Upper lobe of left lung (tissue), 6 donors: Measurements from ENCODE around the gene SURF1. TPM values are rescaled to one million over a fixed set of nuclear protein-coding genes. Genes with fewer than 3 reads are reported as not detected.

Experiments used
- ATAC-seq, 2 donors: fragments of 200-7000 bp; cut with Tn5 transposase; one replicate each; pipeline ENCODE4 v1.9.1; 2022; ENCODE audit warnings: mild to moderate bottlenecking in 2 of 2, moderate library complexity in 2 of 2; ENCODE audit not compliant: low FRiP score in 2 of 2
- DNase-seq, 2 donors: peaks; one replicate each; pipeline ENCODE4 v3.0.0-alpha.2; 2019 to 2020
- H3K27ac ChIP-seq, 4 donors: fragments of 200-600 bp; sonication (generic); one replicate each; pipeline ENCODE4 v1.5.1; 2016 to 2019
- H3K27me3 ChIP-seq, 4 donors: fragments of 200-600 bp; sonication (generic); one replicate each; pipeline ENCODE4 v1.5.1; 2017 to 2019
- H3K36me3 ChIP-seq, 4 donors: fragments of 200-600 bp; sonication (generic); one replicate each; pipeline ENCODE4 v1.5.1; 2016 to 2019
- H3K4me1 ChIP-seq, 4 donors: fragments of 200-600 bp; sonication (generic); one replicate each; pipeline ENCODE4 v1.5.1; 2018 to 2019
- H3K4me3 ChIP-seq, 4 donors: fragments of 200-600 bp; sonication (generic); one replicate each; pipeline ENCODE4 v1.5.1; 2017 to 2019; ENCODE audit warnings: mild to moderate bottlenecking in 2 of 4, moderate library complexity in 1 of 4
- H3K9me3 ChIP-seq, 4 donors: fragments of 200-600 bp; sonication (generic); one replicate each; pipeline ENCODE4 v1.5.1; 2018 to 2019
- EP300 ChIP-seq, 4 donors: sonication (generic); formaldehyde crosslinking; IDR thresholded peaks; one replicate each; pipeline ENCODE4 v1.5.1; 2017; ENCODE audit warnings: antibody characterized with exemption in 4 of 4, control low read depth in 2 of 4
- POLR2A ChIP-seq, 4 donors: fragments of 450-650 bp; IDR thresholded peaks; one replicate each; pipeline ENCODE4 v1.5.1; 2016 to 2017; ENCODE audit warnings: antibody characterized with exemption in 4 of 4, mild to moderate bottlenecking in 2 of 4
- POLR2AphosphoS5 ChIP-seq, 2 donors: sonication (generic); formaldehyde crosslinking; IDR thresholded peaks; one replicate each; pipeline ENCODE4 v1.5.1; 2017; ENCODE audit warnings: antibody characterized with exemption in 2 of 2
- WGBS, 2 donors: methylation state at CpG; one replicate each; pipeline ENCODE4 v1.1.5; 2017 to 2018; 5-methylcytosine and 5-hydroxymethylcytosine counted together
- total RNA-seq, 6 donors: library from RNA; depleted of rRNA in 4 of 6; stranded (reverse); fragments of >200 nt in 4 of 6; gene quantifications; one replicate each; pipeline versions ENCODE4 v1.1.0 to v1.2.1, GENCODE V29; 2016 to 2021
- TF ChIP-seq, protein P1 (sequence below), 6 experiments: fragments of 450-650 bp in 4 of 6; fragments of 200-600 bp in 2 of 6; sonication (generic) in 2 of 6; IDR thresholded peaks; one replicate each; pipeline ENCODE4 v1.5.1; 2016 to 2019; ENCODE audit warnings: antibody characterized with exemption in 6 of 6
- donor health status: DM: no; HTN: no; CAD: no; lungs with moderate emphysema.
- donor health status: DM: no; HTN: yes; CAD: no; lungs with severe emphysema.

SURF1 gene
- total RNA-seq, 6 donors from 2014 or later: 25.1 to 64.8 (median 45.5) TPM

DNA sequence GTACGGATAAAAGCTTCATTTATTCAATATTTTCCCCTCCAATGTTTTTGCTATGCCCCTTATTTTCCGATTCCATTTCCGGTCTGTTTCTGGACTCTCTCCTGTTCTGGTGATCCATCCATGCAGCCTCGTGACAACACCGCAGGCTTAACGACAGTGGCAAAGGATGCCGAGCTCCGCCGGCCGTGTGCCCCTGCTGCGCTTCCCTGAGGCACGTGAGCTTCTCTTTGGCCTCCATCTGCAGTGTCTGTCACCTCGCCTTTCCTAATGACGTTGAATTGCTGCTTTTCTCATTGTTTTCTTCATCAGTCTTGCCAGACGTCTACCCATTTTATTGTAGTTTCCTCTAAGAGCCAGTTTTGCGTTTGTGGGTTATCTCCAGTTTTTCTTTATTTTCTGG, 49.0 kb downstream of the SURF1 start:
- H3K9me3 ChIP-seq: no peaks in the 10 kb centered on the region
- no peak overlapping the region for H3K27ac ChIP-seq
- H3K4me1 ChIP-seq: no peaks in the 10 kb centered on the region
- no peaks in the 10 kb centered on the region for H3K27me3 ChIP-seq
- H3K4me3 ChIP-seq: no peak overlapping the region
- no peaks in the 10 kb centered on the region for H3K36me3 ChIP-seq
- ATAC-seq (no peak), DNase-seq (no peak)
- 74 to 81% methylated on average over 16 of the region's 16 CpGs for WGBS, 2 donors
- TF ChIP-seq POLR2AphosphoS5 (IDR thresholded peaks at IDR 0.05) (no peak), EP300 (IDR thresholded peaks at IDR 0.05) (no peak), POLR2A (IDR thresholded peaks at IDR 0.05) (no peak)
- TF ChIP-seq, protein P1, sequence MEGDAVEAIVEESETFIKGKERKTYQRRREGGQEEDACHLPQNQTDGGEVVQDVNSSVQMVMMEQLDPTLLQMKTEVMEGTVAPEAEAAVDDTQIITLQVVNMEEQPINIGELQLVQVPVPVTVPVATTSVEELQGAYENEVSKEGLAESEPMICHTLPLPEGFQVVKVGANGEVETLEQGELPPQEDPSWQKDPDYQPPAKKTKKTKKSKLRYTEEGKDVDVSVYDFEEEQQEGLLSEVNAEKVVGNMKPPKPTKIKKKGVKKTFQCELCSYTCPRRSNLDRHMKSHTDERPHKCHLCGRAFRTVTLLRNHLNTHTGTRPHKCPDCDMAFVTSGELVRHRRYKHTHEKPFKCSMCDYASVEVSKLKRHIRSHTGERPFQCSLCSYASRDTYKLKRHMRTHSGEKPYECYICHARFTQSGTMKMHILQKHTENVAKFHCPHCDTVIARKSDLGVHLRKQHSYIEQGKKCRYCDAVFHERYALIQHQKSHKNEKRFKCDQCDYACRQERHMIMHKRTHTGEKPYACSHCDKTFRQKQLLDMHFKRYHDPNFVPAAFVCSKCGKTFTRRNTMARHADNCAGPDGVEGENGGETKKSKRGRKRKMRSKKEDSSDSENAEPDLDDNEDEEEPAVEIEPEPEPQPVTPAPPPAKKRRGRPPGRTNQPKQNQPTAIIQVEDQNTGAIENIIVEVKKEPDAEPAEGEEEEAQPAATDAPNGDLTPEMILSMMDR (IDR thresholded peaks at IDR 0.05): no peak

DNA sequence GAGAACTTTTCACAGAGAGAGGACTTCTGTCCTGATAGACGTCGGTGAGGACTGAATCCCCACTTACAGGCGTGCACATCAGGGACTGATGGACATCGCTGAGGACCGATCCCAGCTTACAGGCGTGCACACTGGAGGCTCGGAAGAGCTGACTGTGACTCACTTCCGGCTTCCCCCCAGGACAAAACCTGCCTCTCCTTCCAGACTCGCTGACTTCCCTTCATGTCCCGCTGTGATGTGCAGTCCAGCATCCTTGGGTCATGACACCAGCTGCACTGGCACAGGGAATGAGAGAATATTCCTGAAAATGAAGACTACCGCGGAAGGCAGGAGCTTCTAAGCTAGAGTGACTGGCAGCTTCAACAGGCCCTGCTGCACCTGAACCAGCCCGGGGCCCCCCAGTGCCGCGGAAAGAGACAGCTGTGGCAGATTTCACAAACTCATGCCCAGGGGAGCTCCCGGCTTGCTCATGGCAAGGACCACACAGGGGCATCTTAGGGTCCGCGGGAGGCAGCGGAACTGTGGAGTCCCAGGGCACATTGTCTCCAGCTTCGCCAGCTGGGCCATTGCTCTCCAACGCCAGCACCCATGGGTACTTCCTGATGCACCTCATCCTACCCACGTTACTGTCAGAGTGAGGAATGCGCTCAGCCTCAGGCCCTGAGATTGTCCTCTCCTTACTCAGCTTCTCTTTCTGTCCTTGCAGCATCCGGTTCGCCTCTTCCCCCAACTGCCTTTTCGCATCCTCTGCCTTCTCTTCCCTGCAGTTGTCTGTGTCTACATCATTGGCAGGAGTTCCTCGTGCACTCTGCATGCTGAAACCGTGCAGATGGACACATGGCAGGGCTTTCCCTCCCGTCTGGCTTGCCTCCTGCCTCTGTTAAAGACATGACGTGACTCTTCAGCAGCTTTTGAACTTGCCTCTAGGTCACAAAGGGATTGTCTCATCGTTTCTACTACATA, 49.8 kb downstream of the SURF1 start:
- ATAC-seq: no peak
- TF ChIP-seq POLR2A (IDR thresholded peaks at IDR 0.05) (no peak), EP300 (IDR thresholded peaks at IDR 0.05) (no peak), POLR2AphosphoS5 (IDR thresholded peaks at IDR 0.05) (no peak)
- TF ChIP-seq, protein P1 (IDR thresholded peaks at IDR 0.05): no peak
- DNase-seq: no peak
- Histone ChIP-seq H3K9me3 (no peaks in the 10 kb centered on the region), H3K4me3 (no peak overlapping the region), H3K27ac (no peak overlapping the region), H3K4me1 (no peaks in the 10 kb centered on the region), H3K36me3 (no peaks in the 10 kb centered on the region), H3K27me3 (no peaks in the 10 kb centered on the region)
- WGBS, 2 donors: 75 to 76% methylated on average over 26 to 31 of the region's 31 CpGs

DNA sequence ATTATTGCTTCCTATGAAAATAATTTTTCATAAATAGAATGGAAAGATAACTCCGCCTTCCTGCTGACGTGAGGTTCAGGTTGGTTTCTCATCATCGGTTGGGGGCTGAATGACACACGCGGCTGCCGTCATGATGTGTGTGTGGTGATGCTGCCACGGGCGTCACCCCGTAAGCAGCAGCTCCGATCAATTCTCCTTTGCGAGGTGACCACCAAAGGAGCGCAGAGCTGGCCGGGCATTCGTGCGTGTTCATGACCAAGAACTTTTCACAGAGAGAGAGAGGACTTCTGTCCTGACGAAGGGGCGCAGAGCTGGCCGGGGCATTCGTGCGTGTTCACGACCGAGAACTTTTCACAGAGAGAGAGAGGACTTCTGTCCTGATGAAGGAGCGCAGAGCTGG, 50.6 kb downstream of the SURF1 start:
- Histone ChIP-seq H3K27ac (no peak overlapping the region), H3K27me3 (no peaks in the 10 kb centered on the region), H3K4me1 (no peaks in the 10 kb centered on the region), H3K36me3 (no peaks in the 10 kb centered on the region), H3K9me3 (no peaks in the 10 kb centered on the region), H3K4me3 (no peak overlapping the region)
- no peak for DNase-seq
- TF ChIP-seq EP300 (IDR thresholded peaks at IDR 0.05): no peak
- TF ChIP-seq, protein P1 (IDR thresholded peaks at IDR 0.05): no peak
- no peak for TF ChIP-seq POLR2A (IDR thresholded peaks at IDR 0.05)
- no peak for TF ChIP-seq POLR2AphosphoS5 (IDR thresholded peaks at IDR 0.05)
- ATAC-seq: no peak
- 77 to 83% methylated on average over 21 to 22 of the region's 23 CpGs for WGBS, 2 donors

DNA sequence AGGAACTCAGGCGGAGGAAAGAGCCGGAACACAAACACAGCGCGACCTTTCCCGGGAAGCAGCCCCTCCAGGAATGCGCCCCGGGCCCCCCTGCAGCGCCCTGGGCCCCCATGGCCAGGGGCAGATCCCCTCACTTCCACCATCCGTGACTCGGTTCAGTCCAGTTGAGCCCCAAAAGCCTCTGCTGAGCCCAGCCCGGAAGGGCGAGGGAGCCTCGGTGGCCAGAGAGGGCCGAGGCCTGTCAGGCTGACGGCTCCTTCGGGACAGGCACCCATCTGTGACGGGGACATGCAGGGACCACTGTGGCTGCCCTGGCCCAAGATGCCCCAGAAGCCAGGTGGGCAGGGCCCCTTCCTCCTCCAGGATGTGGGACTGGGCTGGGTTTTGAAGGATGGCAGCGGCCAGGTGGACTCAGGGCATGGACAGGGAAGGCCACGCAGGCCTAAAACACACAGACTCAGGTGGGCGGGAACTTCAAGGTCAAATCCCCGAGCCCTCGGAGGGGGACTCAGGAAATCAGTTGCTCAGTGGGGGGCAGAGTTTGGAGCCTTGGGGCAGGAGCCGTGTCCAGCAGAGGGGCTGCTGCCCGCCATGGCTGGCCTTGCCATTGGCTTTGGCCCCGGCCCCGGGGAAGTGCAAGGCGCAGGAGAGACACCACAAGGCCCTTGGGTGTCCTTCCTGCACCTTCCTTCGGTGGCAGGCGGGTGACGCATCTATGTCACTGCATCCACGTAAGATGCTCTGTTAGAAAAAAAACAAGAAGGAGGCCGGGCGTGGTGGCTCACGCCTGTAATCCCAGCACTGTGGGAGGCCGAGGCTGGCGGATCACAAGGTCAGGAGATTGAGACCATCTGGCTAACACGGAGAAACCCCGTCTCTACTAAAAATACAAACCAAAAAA, 51.6 kb downstream of the SURF1 start:
- Histone ChIP-seq H3K4me1 (peaks cover 0 to 3% (median 0%) of the 10 kb centered on the region in 4 donors), H3K36me3 (no peaks in the 10 kb centered on the region), H3K9me3 (no peaks in the 10 kb centered on the region), H3K27me3 (no peaks in the 10 kb centered on the region), H3K27ac (no peak overlapping the region), H3K4me3 (no peak overlapping the region)
- no peak for DNase-seq
- WGBS, 2 donors: 88 to 89% methylated on average over 30 to 38 of the region's 38 CpGs
- ATAC-seq: peak in 1 of 2 donors; percentile 8
- TF ChIP-seq EP300 (IDR thresholded peaks at IDR 0.05): no peak
- TF ChIP-seq POLR2AphosphoS5 (IDR thresholded peaks at IDR 0.05): no peak
- TF ChIP-seq, protein P1 (IDR thresholded peaks at IDR 0.05): no peak
- no peak for TF ChIP-seq POLR2A (IDR thresholded peaks at IDR 0.05)
